ENCODE data around the gene SMIM14.

- no peak for TF ChIP-seq POLR2A (IDR thresholded peaks at IDR 0.05)
- TF ChIP-seq, protein P1, sequence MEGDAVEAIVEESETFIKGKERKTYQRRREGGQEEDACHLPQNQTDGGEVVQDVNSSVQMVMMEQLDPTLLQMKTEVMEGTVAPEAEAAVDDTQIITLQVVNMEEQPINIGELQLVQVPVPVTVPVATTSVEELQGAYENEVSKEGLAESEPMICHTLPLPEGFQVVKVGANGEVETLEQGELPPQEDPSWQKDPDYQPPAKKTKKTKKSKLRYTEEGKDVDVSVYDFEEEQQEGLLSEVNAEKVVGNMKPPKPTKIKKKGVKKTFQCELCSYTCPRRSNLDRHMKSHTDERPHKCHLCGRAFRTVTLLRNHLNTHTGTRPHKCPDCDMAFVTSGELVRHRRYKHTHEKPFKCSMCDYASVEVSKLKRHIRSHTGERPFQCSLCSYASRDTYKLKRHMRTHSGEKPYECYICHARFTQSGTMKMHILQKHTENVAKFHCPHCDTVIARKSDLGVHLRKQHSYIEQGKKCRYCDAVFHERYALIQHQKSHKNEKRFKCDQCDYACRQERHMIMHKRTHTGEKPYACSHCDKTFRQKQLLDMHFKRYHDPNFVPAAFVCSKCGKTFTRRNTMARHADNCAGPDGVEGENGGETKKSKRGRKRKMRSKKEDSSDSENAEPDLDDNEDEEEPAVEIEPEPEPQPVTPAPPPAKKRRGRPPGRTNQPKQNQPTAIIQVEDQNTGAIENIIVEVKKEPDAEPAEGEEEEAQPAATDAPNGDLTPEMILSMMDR (IDR thresholded peaks at IDR 0.05), result no peak
- TF ChIP-seq POLR2AphosphoS5 (IDR thresholded peaks at IDR 0.05; ENCODE audit: insufficient read depth in 1 of 2, low read depth in 1 of 2), result no peak
Observed at GRCh38 chr4:39608451-39608850, 30.2 kb downstream of the SMIM14 start.
